Measurements from ENCODE around the gene OTOF. TPM values are rescaled to one million over a fixed set of nuclear protein-coding genes. Genes with fewer than 3 reads are reported as not detected.
A peak's percentile ranks its signal among the peaks of the same experiment; 100 is the strongest.

The OTOF gene
- polyA plus RNA-seq, 3 donors = 0.51 TPM; not detected in 2

GRCh38 chr2:26449278-26450030 lies 28.5 kb downstream of the OTOF start:
- peaks cover 0 to 2% (median under 1%) of the 10 kb centered on the region in 3 donors for H3K27me3 Mint-ChIP-seq (ENCODE audit: low read depth in 3 of 3)
- H3K4me1 ChIP-seq (ENCODE audit: control insufficient read depth in 1 of 2, insufficient read depth in 2 of 2, low read length in 2 of 2) = peaks cover under 1 to 2% of the 10 kb centered on the region in 2 donors
- peaks cover 0 to 4% (median 0%) of the 10 kb centered on the region in 7 donors for H3K9me3 Mint-ChIP-seq

GRCh38 chr2:26448651-26449050 lies 29.3 kb downstream of the OTOF start:
- no peak for DNase-seq
- H3K27me3 ChIP-seq (ENCODE audit: control insufficient read depth in 2 of 2, insufficient read depth in 2 of 2, low read length in 2 of 2) = no peaks in the 10 kb centered on the region
- H3K4me3 ChIP-seq (replicated peaks in 1 of 3; ENCODE audit: low read depth in 2 of 3, low read length in 3 of 3) = no peak overlapping the region
- TF ChIP-seq CTCF (IDR thresholded peaks at IDR 0.05) = no peak
- no peaks in the 10 kb centered on the region for H3K9me3 ChIP-seq (replicated peaks in 1 of 2; ENCODE audit: control insufficient read depth in 1 of 2, insufficient read depth in 1 of 2, low read length in 2 of 2)
- no peak overlapping the region for H3K4me2 ChIP-seq (replicated peaks; ENCODE audit: extremely low read depth, low read length, poor library complexity, severe bottlenecking)
- H3K36me3 ChIP-seq (replicated peaks in 1 of 2; ENCODE audit: control insufficient read depth in 1 of 2, insufficient read depth in 2 of 2, low read length in 2 of 2) = no peaks in the 10 kb centered on the region
- 95% methylated on average over 5 of the region's 9 CpGs for WGBS (ENCODE audit: insufficient coverage)
- H4K20me1 ChIP-seq (ENCODE audit: insufficient read depth, low read length) = no peaks in the 10 kb centered on the region
- H3K27ac ChIP-seq (ENCODE audit: low read depth in 1 of 2, low read length in 2 of 2) = no peak overlapping the region
- no peak overlapping the region for H2AFZ ChIP-seq (ENCODE audit: insufficient read depth, low read depth, low read length, poor library complexity, severe bottlenecking)
- Mint-ChIP-seq H3K27me3 (ENCODE audit: low read depth in 3 of 3) (peaks cover 0 to 2% (median 2%) of the 10 kb centered on the region in 3 donors), H3K27ac (peak overlapping the region in 1 of 7 donors; percentile 45), H3K36me3 (no peaks in the 10 kb centered on the region), H3K9me3 (peaks cover 0 to 4% (median 0%) of the 10 kb centered on the region in 7 donors), H3K4me1 (peaks cover 8% of the 10 kb centered on the region), H3K4me3 (no peak overlapping the region)
- no peak overlapping the region for H3K9ac ChIP-seq (ENCODE audit: insufficient read depth, low read length, poor library complexity, severe bottlenecking)
- H3K4me1 ChIP-seq (ENCODE audit: control insufficient read depth in 1 of 2, insufficient read depth in 2 of 2, low read length in 2 of 2) = no peaks in the 10 kb centered on the region
- H3K79me2 ChIP-seq (ENCODE audit: insufficient read depth, low read length) = no peaks in the 10 kb centered on the region
- intact Hi-C loops (cut with micrococcal nuclease) = no loop called here

More at GRCh38 chr2:26449278-26450030, 28.5 kb downstream of the OTOF start:
- Histone ChIP-seq H3K27ac (ENCODE audit: low read depth in 1 of 2, low read length in 2 of 2) (no peak overlapping the region), H3K9me3 (replicated peaks in 1 of 2; ENCODE audit: control insufficient read depth in 1 of 2, insufficient read depth in 1 of 2, low read length in 2 of 2) (no peaks in the 10 kb centered on the region), H2AFZ (ENCODE audit: insufficient read depth, low read depth, low read length, poor library complexity, severe bottlenecking) (no peak overlapping the region), H3K79me2 (ENCODE audit: insufficient read depth, low read length) (no peaks in the 10 kb centered on the region), H3K4me3 (replicated peaks in 1 of 3; ENCODE audit: low read depth in 2 of 3, low read length in 3 of 3) (no peak overlapping the region), H3K9ac (ENCODE audit: insufficient read depth, low read length, poor library complexity, severe bottlenecking) (no peak overlapping the region), H3K36me3 (replicated peaks in 1 of 2; ENCODE audit: control insufficient read depth in 1 of 2, insufficient read depth in 2 of 2, low read length in 2 of 2) (no peaks in the 10 kb centered on the region), H4K20me1 (ENCODE audit: insufficient read depth, low read length) (no peaks in the 10 kb centered on the region), H3K27me3 (ENCODE audit: control insufficient read depth in 2 of 2, insufficient read depth in 2 of 2, low read length in 2 of 2) (no peaks in the 10 kb centered on the region), H3K4me2 (replicated peaks; ENCODE audit: extremely low read depth, low read length, poor library complexity, severe bottlenecking) (no peak overlapping the region)
- no peak for DNase-seq
- no peak overlapping the region for H3K4me3 Mint-ChIP-seq
- no peaks in the 10 kb centered on the region for H3K36me3 Mint-ChIP-seq
- 97% methylated on average over 6 of the region's 10 CpGs for WGBS (ENCODE audit: insufficient coverage)
- no peak for TF ChIP-seq CTCF (IDR thresholded peaks at IDR 0.05)
- peak overlapping the region in 1 of 7 donors; percentile 45 for H3K27ac Mint-ChIP-seq
- H3K4me1 Mint-ChIP-seq = peaks cover 15% of the 10 kb centered on the region
- intact Hi-C loops (cut with micrococcal nuclease) = no loop called here

Measured in CD14-positive monocyte (primary cell).